ENCODE measurements around the gene ARHGAP1. TPM values are rescaled to one million over a fixed set of nuclear protein-coding genes. Genes with fewer than 3 reads are reported as not detected.

ARHGAP1 gene
- total RNA-seq, 2 experiments from 2014 or later: 16.3 to 42.6 TPM

DNA sequence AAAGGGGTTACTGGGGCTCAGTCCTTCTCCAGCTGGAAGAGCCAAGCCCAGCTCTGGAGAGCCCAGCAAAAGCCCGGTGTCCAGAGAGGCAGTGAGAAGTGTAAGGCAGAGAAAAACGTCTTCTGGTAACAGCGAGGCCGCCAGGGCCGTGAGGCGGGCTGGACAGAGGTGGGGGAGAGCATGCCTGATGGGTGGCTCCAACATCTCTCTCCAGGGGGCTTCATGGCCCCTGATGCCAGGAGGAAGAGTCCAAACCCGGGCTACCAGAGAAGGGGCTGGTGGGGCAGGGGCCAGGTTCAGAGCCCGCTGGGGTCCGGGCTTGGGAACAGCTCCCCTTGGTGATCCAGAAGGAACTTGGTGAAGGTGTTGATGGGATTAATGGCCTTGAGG is 21.7 kb downstream of the ARHGAP1 start:
- no peak for DNase-seq (ENCODE audit: low spot score)
- H3K27ac ChIP-seq (ENCODE audit: low read depth, low read length, poor library complexity, severe bottlenecking): no peak overlapping the region
- peaks cover 28% of the 10 kb centered on the region; the same call in 1 of the 2 replicates for H3K36me3 ChIP-seq (ENCODE audit: insufficient read depth, low read length)
- H3K4me1 ChIP-seq (ENCODE audit: insufficient read depth, low read length, poor library complexity, severe bottlenecking): peaks cover 16% of the 10 kb centered on the region
- no peak for TF ChIP-seq EZH2phosphoT487 (IDR thresholded peaks at IDR 0.05; ENCODE audit: borderline replicate concordance, low read depth, low read length)
- TF ChIP-seq, protein P1, sequence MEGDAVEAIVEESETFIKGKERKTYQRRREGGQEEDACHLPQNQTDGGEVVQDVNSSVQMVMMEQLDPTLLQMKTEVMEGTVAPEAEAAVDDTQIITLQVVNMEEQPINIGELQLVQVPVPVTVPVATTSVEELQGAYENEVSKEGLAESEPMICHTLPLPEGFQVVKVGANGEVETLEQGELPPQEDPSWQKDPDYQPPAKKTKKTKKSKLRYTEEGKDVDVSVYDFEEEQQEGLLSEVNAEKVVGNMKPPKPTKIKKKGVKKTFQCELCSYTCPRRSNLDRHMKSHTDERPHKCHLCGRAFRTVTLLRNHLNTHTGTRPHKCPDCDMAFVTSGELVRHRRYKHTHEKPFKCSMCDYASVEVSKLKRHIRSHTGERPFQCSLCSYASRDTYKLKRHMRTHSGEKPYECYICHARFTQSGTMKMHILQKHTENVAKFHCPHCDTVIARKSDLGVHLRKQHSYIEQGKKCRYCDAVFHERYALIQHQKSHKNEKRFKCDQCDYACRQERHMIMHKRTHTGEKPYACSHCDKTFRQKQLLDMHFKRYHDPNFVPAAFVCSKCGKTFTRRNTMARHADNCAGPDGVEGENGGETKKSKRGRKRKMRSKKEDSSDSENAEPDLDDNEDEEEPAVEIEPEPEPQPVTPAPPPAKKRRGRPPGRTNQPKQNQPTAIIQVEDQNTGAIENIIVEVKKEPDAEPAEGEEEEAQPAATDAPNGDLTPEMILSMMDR (conservative IDR thresholded peaks at IDR 0.05; ENCODE audit: low read length): no peak
- no peaks in the 10 kb centered on the region for H3K9me3 ChIP-seq (ENCODE audit: low read length)
- ChIA-PET POLR2A (no interaction called here), CTCF (ENCODE audit: unreplicated experiment) (no interaction called here)
- H2AFZ ChIP-seq (ENCODE audit: low read length): no peak overlapping the region
- no peak overlapping the region for H3K4me3 ChIP-seq (ENCODE audit: low read depth, low read length, poor library complexity, severe bottlenecking)
- intact Hi-C loops (cut with micrococcal nuclease; ENCODE audit: unreplicated experiment): no loop called here
- H3K4me2 ChIP-seq (ENCODE audit: low read length): no peak overlapping the region
- BruUV-seq (replicated peaks): no TSS peak
- no peaks in the 10 kb centered on the region for H3K9me2 ChIP-seq (ENCODE audit: insufficient read depth, low read length)
- H3K79me2 ChIP-seq (ENCODE audit: insufficient read depth, low read depth, low read length): no peaks in the 10 kb centered on the region
- H4K20me1 ChIP-seq (ENCODE audit: insufficient read depth, low read length): no peaks in the 10 kb centered on the region

DNA sequence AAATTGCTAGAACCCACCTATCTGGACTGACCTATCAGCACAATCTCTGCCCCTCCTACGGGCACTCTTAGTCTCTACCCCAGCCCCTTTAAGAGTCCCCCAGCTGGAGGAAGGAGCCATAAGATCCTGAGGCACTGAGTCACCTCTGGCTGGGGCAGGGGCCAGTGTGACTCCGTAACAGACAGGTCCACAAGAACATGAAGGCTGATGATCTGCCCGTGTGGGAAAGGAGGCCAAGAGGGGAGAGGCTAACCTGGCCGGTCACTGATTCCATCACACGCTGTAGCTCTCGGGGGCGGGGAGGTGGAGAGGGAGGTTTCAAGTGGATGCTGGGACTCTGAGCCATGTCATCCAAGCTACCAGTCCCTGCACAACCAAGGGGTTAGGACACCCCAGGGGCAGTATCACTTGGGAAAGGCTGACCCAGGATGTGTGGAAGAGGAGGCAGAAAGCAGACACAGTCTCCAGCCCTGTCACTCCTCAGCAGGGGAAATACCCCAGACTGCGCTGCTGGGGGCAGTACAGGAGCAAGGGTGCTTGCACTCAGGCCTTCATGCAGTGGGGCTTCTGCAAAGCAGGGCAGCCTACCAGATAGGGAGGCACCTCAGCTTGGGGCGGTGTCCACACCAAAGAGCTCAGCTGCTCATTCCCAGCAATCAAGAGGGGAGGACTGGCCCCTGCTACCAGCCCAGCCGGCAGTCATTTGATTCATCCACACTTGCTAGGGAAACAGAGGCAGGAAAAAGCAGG is 22.3 kb downstream of the ARHGAP1 start:
- POLR2A ChIA-PET: interaction anchor here (0.7 kb wide), 1 partner anchor 252 kb away, joined by 5 read pairs; no protein-coding TSS in a partner anchor
- no peak overlapping the region for H3K4me3 ChIP-seq (ENCODE audit: low read depth, low read length, poor library complexity, severe bottlenecking)
- H3K79me2 ChIP-seq (ENCODE audit: insufficient read depth, low read depth, low read length): no peaks in the 10 kb centered on the region
- intact Hi-C loops (cut with micrococcal nuclease; ENCODE audit: unreplicated experiment): no loop called here
- no peak for DNase-seq (ENCODE audit: low spot score)
- no TSS peak for BruUV-seq (replicated peaks)
- no peaks in the 10 kb centered on the region for H4K20me1 ChIP-seq (ENCODE audit: insufficient read depth, low read length)
- no peaks in the 10 kb centered on the region for H3K9me2 ChIP-seq (ENCODE audit: insufficient read depth, low read length)
- TF ChIP-seq, protein P1 (conservative IDR thresholded peaks at IDR 0.05; ENCODE audit: low read length): no peak
- no peak for TF ChIP-seq EZH2phosphoT487 (IDR thresholded peaks at IDR 0.05; ENCODE audit: borderline replicate concordance, low read depth, low read length)
- peaks cover 34% of the 10 kb centered on the region; the same call in 1 of the 2 replicates for H3K36me3 ChIP-seq (ENCODE audit: insufficient read depth, low read length)
- H3K27ac ChIP-seq (ENCODE audit: low read depth, low read length, poor library complexity, severe bottlenecking): no peak overlapping the region
- H3K4me1 ChIP-seq (ENCODE audit: insufficient read depth, low read length, poor library complexity, severe bottlenecking): peaks cover 16% of the 10 kb centered on the region
- H3K4me2 ChIP-seq (ENCODE audit: low read length): no peak overlapping the region
- CTCF ChIA-PET (ENCODE audit: unreplicated experiment): no interaction called here
- H3K9me3 ChIP-seq (ENCODE audit: low read length): no peaks in the 10 kb centered on the region
- H2AFZ ChIP-seq (ENCODE audit: low read length): no peak overlapping the region

DNA sequence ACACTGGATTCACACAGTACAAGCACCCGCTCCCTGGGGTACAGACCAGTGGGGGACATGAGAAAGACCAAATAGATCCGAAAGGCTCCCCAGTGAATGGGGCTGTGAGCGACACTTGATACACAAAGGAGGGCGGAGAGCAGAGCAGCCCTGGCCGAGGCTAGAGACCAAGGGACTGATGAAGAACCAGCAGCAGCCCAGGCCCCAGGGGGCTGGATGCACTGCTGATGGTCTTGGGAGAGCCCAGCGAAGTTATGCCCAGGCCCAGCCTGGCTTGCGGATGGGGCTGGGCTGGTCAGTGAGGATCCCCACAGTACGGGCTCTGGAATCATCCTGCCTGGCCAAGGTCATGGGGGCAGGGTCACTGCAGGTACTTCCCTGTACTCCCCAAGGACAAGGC is 23.2 kb downstream of the ARHGAP1 start:
- H3K79me2 ChIP-seq (ENCODE audit: insufficient read depth, low read depth, low read length): no peaks in the 10 kb centered on the region
- ChIA-PET CTCF (ENCODE audit: unreplicated experiment) (no interaction called here), POLR2A (no interaction called here)
- no peak overlapping the region for H3K4me2 ChIP-seq (ENCODE audit: low read length)
- H3K36me3 ChIP-seq (ENCODE audit: insufficient read depth, low read length): peaks cover 44% of the 10 kb centered on the region
- no peak for DNase-seq (ENCODE audit: low spot score)
- no peaks in the 10 kb centered on the region for H3K9me2 ChIP-seq (ENCODE audit: insufficient read depth, low read length)
- no peak overlapping the region for H2AFZ ChIP-seq (ENCODE audit: low read length)
- H3K4me3 ChIP-seq (ENCODE audit: low read depth, low read length, poor library complexity, severe bottlenecking): no peak overlapping the region
- H4K20me1 ChIP-seq (ENCODE audit: insufficient read depth, low read length): no peaks in the 10 kb centered on the region
- TF ChIP-seq, protein P1 (conservative IDR thresholded peaks at IDR 0.05; ENCODE audit: low read length): no peak
- no peak for TF ChIP-seq EZH2phosphoT487 (IDR thresholded peaks at IDR 0.05; ENCODE audit: borderline replicate concordance, low read depth, low read length)
- H3K9me3 ChIP-seq (ENCODE audit: low read length): no peaks in the 10 kb centered on the region
- peaks cover 16% of the 10 kb centered on the region for H3K4me1 ChIP-seq (ENCODE audit: insufficient read depth, low read length, poor library complexity, severe bottlenecking)
- no peak overlapping the region for H3K27ac ChIP-seq (ENCODE audit: low read depth, low read length, poor library complexity, severe bottlenecking)
- BruUV-seq (replicated peaks): TSS peak; percentile 80
- intact Hi-C loops (cut with micrococcal nuclease; ENCODE audit: unreplicated experiment): no loop called here
